Nephron (organoid): ENCODE measurements around the gene PSD.

ENCODE experiments used
- H3K27ac Mint-ChIP-seq, 3 experiments: 2 replicates each; pipeline ENCODE4 v1.8.0; 2020; ENCODE audit warnings: mixed read lengths in 3 of 3, mild to moderate bottlenecking in 2 of 3, moderate library complexity in 1 of 3
- H3K27me3 Mint-ChIP-seq: 2 replicates; pipeline ENCODE4 v1.8.0; 2021; ENCODE audit warnings: low read depth, mild to moderate bottlenecking, moderate library complexity, mixed read lengths
- H3K36me3 Mint-ChIP-seq: 2 replicates; pipeline ENCODE4 v1.8.0; 2020; ENCODE audit warnings: low read depth, mixed read lengths
- H3K4me1 Mint-ChIP-seq: 2 replicates; pipeline ENCODE4 v1.8.0; 2020; ENCODE audit warnings: mixed read lengths
- H3K4me3 Mint-ChIP-seq, 3 experiments: 2 replicates each; pipeline ENCODE4 v1.8.0; 2020; ENCODE audit warnings: mild to moderate bottlenecking in 3 of 3, mixed read lengths in 3 of 3, moderate library complexity in 2 of 3
- H3K9me3 Mint-ChIP-seq: 2 replicates; pipeline ENCODE4 v1.8.0; 2020; ENCODE audit warnings: mixed read lengths
- TF ChIP-seq, protein P1 (sequence below), 3 experiments: fragments of 200-600 bp; sonication (generic); IDR thresholded peaks; one replicate each; pipeline ENCODE4 v1.5.0; 2021; ENCODE audit warnings: antibody characterized with exemption in 3 of 3; ENCODE audit not compliant: unreplicated experiment in 3 of 3

The PSD gene

DNA sequence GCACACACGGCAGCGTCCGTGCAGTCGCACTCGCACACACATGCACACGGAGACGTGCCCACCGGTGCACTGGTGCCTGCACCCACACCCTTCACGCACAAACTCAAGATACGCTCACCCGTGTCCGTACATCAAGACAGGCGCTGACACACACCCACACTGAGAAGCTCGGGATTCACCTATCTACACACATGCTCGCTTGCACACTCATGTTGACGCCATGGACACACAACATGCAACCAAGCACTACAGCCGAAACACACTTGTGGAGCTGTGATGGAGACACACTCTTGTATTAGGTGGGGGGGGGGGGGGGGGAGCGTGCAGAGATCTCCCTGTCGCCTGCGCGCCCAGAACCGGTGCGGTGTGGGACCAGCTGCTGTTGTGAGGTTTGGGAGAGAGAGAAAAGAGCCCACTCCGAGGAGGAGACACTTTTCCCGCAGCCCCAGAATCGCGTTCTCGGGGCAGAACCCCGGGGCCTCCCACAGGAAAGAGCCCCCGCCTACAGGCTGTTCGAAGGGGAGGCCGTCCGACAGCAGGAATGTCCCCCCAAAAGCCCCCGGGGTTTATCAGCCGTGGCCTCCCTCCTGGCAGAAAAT lies 23.7 kb downstream of the PSD start:
- Mint-ChIP-seq H3K4me1 (peaks cover 15% of the 10 kb centered on the region), H3K36me3 (no peaks in the 10 kb centered on the region), H3K4me3 (peak overlapping the region; percentile 79 to 91 (median 91)), H3K27me3 (peaks cover 21% of the 10 kb centered on the region), H3K9me3 (no peaks in the 10 kb centered on the region), H3K27ac (peak overlapping the region; percentile 15 to 95 (median 67))
- TF ChIP-seq, protein P1, sequence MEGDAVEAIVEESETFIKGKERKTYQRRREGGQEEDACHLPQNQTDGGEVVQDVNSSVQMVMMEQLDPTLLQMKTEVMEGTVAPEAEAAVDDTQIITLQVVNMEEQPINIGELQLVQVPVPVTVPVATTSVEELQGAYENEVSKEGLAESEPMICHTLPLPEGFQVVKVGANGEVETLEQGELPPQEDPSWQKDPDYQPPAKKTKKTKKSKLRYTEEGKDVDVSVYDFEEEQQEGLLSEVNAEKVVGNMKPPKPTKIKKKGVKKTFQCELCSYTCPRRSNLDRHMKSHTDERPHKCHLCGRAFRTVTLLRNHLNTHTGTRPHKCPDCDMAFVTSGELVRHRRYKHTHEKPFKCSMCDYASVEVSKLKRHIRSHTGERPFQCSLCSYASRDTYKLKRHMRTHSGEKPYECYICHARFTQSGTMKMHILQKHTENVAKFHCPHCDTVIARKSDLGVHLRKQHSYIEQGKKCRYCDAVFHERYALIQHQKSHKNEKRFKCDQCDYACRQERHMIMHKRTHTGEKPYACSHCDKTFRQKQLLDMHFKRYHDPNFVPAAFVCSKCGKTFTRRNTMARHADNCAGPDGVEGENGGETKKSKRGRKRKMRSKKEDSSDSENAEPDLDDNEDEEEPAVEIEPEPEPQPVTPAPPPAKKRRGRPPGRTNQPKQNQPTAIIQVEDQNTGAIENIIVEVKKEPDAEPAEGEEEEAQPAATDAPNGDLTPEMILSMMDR (IDR thresholded peaks at IDR 0.05; ENCODE audit: unreplicated experiment in 3 of 3) = no peak

DNA sequence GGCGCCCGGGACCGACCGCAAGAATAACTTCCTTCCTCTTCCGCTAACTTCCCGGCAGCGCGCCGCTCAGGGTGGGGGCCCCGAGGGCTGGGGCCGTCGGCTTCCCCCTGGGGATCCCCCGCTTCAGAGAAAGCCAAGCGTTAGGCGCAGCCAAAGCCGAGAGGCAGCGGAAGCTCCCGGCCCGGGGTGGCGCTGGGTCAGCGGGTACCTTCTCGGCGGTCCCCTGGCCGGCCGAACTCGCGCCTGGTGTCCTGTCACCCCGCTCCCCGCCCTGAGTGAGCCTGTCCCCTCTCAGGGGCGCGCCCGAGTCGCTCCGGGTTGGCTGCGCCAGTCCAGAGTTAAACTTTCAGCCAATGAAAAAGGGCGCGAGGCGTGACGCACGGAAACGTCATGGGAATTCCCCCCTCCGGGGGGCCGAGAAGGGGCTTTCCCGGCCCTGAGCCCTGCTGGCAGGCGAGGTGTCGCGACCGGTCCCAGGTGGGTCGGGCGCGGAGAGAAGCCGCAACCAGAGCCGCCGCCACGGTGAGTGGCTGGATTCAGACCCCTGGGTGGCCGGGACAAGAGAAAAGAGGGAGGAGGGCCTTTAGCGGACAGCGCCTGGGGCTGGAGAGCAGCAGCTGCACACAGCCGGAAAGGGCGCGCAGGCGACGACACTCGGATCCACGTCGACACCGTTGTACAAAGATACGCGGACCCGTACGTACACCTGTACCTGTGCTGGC lies 24.3 kb downstream of the PSD start:
- H3K4me1 Mint-ChIP-seq = peaks cover 15% of the 10 kb centered on the region
- H3K9me3 Mint-ChIP-seq = no peaks in the 10 kb centered on the region
- H3K27me3 Mint-ChIP-seq = peaks cover 23% of the 10 kb centered on the region
- H3K36me3 Mint-ChIP-seq = no peaks in the 10 kb centered on the region
- H3K4me3 Mint-ChIP-seq = peak overlapping the region; percentile 79 to 91 (median 91)
- TF ChIP-seq, protein P1 (IDR thresholded peaks at IDR 0.05; ENCODE audit: unreplicated experiment in 3 of 3) = peak; percentile 97 to 99 (median 98)
- peak overlapping the region; percentile 15 to 95 (median 67) for H3K27ac Mint-ChIP-seq

DNA sequence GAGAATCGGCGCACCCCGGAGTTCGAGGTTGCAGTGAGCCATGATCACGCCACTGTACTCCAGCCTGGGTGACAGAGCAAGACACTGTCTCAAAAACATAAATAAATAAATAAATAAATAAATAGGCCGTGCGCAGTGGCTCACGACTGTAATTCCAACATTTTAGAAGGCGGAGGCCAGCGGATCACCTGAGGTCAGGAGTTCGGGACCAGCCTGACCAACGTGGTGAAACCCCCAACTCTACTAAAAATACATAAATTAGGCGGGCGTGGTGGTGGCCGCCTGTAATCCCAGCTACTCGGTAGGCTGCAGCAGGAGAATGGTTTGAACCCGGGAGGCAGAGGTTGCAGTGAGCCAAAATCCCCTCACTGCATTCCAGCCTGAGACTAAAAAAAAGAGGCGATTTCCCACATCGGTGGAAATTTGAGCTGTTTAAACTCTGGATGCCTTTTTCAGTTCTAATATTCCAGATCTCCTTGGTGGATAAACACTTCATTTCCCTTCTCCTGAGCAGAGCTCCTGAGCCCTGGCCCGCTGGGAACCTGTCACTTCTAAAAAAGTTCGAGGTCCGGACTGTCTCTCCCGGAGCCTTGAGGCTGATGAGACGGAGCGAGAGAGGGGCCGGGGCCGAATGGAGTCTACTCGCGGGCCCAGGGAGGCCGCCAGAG lies 25.0 kb downstream of the PSD start:
- Mint-ChIP-seq H3K27me3 (peaks cover 27% of the 10 kb centered on the region), H3K27ac (peak overlapping the region in 2 of 3 experiments; percentile 45 to 46), H3K9me3 (no peaks in the 10 kb centered on the region), H3K36me3 (no peaks in the 10 kb centered on the region), H3K4me1 (peaks cover 15% of the 10 kb centered on the region), H3K4me3 (peak overlapping the region; percentile 79 to 91 (median 91))
- TF ChIP-seq, protein P1 (IDR thresholded peaks at IDR 0.05; ENCODE audit: unreplicated experiment in 3 of 3) = no peak

DNA sequence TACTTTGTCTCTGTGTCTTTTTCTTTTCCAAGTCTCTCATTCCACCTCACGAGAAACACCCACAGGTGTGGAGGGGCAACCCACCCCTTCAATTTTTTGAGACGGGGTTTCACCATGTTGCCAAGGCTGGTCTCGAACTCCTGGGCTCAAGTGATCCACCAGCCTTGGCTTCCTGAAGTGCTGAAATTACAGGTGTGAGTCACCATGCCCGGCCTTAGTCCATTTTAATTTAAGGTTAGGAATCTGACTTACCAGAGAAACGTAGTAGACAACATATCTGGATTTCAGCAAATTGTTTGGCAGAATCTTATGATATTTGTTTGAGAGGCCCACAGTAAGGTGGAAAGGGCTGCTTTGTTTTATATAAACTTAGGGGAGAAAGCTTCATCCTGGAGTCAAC lies 26.3 kb downstream of the PSD start:
- no peak overlapping the region for H3K27ac Mint-ChIP-seq

DNA sequence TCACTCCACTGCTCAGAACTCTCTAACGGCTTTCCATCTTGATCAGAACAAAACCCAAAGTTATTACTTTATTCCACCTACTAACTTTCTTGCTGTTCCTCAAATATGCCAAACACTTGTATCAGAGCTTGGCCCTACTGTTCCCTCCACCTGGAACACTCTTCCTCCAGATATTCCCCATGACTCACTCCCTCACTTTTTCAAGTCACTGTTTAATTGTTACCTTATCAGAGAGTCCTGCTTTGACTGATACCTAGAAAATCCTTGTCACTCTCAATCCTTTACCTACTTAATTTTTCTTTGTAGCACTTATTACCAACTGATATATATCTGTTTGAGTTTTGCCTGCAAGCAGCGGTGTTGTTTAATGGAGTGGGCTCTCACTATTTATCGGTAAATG lies 28.7 kb downstream of the PSD start:
- H3K4me3 Mint-ChIP-seq = no peak overlapping the region
- no peak overlapping the region for H3K27ac Mint-ChIP-seq
- no peaks in the 10 kb centered on the region for H3K9me3 Mint-ChIP-seq
- no peaks in the 10 kb centered on the region for H3K36me3 Mint-ChIP-seq
- TF ChIP-seq, protein P1 (IDR thresholded peaks at IDR 0.05; ENCODE audit: unreplicated experiment in 3 of 3) = no peak
- H3K27me3 Mint-ChIP-seq = peaks cover 27% of the 10 kb centered on the region
- H3K4me1 Mint-ChIP-seq = peaks cover 11% of the 10 kb centered on the region

More for the DNA sequence above, 26.3 kb downstream of the PSD start:
- no peaks in the 10 kb centered on the region for H3K9me3 Mint-ChIP-seq
- H3K27me3 Mint-ChIP-seq = peaks cover 27% of the 10 kb centered on the region
- H3K36me3 Mint-ChIP-seq = no peaks in the 10 kb centered on the region
- TF ChIP-seq, protein P1 (IDR thresholded peaks at IDR 0.05; ENCODE audit: unreplicated experiment in 3 of 3) = no peak
- peak overlapping the region in 2 of 3 experiments; percentile 21 to 82 for H3K4me3 Mint-ChIP-seq
- H3K4me1 Mint-ChIP-seq = peaks cover 9% of the 10 kb centered on the region
